Superior temporal gyrus (tissue), 1 donor: Measurements from ENCODE around the gene RNU1-3.
A peak's percentile ranks its signal among the peaks of the same experiment; 100 is the strongest.
"Not testable (repeated sequence)": the region's sequence is repeated elsewhere in the genome, so short reads cannot be mapped to it uniquely, and the experiment has no call there.

Source experiments
- DNase-seq: peaks from one replicate; pipeline ENCODE4 v3.0.0-alpha.2; 2016; ENCODE audit errors: extremely low spot score

Gene RNU1-3

DNA sequence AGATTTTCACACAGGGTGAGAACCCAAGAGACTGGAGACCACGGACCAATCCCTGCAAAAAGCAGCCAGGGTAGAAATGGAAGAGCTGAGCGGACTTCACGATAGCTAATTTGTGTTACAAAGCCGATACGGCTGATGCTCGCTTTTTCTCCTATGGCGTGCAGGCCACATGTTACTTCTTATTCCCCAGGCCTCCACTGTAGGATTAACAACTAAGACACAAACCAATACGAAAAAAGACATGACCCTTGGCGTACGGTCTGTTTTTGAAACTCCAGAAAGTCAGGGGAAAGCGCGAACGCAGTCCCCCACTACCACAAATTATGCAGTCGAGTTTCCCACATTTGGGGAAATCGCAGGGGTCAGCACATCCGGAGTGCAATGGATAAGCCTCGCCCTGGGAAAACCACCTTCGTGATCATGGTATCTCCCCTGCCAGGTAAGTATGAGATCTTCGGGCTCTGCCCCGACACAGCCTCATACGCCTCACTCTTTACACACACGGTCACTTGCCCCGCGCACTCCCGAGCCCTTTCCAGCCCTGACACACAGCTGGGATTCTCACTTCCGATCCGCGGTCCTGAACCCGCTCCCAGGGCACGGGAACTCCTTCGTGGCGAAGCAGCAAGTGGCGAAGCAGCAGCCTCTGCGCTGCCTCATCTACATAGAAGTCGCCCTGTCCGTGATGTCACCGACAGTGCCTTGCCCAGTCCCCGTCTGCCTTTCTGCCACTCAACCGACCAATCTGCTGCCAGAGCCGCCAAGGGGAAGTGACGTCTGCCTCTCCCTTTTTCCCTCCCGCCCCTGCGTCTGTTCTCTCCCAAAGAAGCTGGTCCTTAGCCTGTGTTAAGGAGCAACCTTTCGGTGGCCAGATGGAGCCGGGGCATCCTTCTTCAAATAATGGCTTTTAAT, at the start of gene RNU1-3:
Gene RNU1-3 (minus strand): TSS at position 447 of the 912 bp plus-strand sequence.
- DNase-seq: not testable (repeated sequence)

DNA sequence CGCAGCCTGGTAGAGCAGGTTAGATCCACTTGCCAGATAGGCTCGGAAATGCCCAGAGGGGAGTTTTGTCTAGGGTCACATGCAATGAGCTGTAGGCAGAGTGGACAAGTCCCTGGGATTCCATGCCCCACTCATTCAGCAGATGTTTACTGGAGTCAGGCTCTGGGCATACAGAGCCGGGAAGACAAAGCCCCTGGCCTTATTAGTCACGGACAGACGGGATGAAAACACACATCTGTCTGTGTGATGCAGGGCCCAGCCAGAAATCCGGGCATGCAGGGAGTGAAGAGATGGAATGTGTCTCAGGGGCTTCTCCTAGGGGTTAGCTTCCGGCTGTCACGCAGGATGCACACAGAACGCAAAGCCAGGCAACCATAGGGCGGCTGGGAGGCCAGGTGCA, 46.7 kb upstream of the RNU1-3 start:
- not testable (repeated sequence) for DNase-seq

DNA sequence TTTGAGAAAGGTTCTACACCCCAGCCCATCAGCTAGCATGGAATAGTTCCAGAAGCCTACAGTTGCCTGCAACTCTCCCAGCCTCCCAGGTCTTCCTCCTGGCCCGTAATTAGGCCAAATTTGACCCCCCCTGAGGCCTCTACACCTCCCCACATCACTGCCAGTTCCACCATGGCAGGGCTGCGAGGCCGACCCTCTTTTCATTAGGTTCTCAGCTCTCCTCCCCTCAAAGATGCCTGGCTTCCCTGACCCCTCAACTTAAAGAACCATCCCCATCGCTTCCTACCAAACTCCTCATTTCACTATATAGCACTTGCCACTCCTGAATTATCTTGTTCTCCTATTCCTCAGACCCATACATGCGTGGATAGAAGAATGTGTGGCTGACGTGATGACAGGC, 46.2 kb upstream of the RNU1-3 start:
- DNase-seq: not testable (repeated sequence)

DNA sequence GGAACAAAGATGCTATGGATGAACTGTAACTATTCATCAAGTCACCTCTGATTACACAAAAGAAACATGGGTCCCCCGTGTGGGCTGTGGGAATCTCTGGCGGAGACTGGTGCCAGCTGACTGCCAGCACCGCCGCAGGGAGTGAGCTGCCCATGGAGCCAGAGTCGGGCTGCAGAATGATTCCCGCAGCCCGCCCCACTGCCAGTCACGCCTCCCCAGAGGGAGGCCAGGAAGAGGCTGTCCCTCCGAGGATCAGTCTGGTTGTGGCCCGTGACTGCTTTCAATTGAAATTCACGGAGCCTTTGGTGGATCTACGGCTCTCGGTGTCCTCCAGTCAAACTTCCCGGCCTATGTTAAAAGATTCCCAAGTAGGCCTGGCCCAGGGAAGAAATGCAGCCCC, 45.8 kb upstream of the RNU1-3 start:
- DNase-seq: peak; percentile 37

DNA sequence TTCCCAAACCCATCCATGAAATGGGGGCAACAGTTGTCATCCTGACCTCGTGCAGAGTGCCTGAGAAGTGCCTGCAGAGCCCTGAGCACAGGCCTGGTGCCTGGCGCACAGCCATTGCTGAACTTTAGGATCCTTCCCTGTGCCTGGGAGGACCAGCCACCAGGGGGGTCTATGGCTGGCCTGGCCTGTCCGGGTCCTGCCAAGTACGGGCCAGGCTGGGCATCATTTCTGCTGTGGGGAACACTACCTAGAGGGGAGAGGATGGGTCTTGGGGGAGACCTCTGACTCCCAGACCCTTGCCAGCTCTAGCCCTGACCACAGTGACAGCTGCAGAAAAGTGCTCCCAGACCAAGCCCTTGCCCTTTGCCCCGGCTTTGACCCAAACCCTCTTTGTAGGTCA, 45.4 kb upstream of the RNU1-3 start:
- DNase-seq: not testable (repeated sequence)

DNA sequence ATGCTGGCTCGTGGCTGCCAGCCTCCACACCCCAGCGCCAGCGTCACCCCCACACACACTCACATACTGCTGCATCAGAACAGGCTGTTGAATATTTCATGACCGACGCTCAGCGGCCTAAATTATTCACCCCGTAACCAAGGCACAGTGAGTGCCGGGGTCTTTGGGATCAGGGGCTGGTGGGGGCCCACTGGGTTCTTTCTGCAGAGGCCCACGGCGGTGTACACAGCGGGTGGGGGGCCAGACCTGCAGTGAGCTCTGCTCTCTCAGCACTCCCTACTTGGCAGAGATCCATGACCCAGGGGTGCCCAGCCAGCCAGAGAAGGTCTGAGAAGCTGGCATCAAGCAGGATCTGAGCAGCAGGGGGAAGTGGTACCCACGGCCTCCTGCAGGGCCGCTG, 43.9 kb upstream of the RNU1-3 start:
- DNase-seq: not testable (repeated sequence)

DNA sequence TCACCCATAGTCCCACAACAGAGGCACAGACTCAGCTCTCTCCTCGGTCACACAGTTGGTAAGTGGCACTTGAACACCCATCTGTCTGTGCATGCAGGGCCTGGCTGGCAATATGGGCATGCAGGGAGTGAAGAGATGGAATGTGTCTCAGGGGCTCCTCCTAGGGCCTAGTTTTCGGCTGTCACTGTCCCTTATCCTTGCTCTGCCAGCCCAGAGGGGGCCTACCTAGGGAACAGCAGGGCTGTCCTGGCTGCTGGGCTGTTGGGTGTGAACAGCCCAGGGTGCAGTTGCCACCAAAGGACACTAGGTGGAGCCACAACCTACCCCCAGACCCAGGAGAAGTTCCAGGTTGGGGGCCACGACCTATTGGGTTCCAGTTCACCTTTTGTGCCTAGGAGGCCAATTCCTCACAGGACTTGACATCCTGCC, 42.9 kb upstream of the RNU1-3 start:
- DNase-seq: not testable (repeated sequence)

DNA sequence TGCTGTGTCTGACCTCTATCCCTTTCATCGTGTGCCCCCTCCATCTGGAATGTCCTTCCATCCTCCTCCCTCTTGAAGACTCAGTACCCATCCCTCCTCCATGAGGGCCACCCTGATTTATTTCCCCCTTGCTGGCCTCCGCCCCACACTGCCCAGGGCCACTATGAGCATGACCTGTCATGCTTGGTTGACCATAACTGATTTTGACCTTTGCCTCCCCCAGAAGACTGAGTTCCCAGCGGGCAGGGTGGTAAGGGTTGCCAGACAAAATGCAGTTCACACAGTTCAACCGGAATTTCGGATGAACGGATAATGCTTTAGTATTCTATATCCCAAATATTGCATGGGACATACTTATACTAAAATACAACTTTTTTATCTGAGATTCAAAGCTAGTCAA, 42.0 kb upstream of the RNU1-3 start:
- DNase-seq: not testable (repeated sequence)

DNA sequence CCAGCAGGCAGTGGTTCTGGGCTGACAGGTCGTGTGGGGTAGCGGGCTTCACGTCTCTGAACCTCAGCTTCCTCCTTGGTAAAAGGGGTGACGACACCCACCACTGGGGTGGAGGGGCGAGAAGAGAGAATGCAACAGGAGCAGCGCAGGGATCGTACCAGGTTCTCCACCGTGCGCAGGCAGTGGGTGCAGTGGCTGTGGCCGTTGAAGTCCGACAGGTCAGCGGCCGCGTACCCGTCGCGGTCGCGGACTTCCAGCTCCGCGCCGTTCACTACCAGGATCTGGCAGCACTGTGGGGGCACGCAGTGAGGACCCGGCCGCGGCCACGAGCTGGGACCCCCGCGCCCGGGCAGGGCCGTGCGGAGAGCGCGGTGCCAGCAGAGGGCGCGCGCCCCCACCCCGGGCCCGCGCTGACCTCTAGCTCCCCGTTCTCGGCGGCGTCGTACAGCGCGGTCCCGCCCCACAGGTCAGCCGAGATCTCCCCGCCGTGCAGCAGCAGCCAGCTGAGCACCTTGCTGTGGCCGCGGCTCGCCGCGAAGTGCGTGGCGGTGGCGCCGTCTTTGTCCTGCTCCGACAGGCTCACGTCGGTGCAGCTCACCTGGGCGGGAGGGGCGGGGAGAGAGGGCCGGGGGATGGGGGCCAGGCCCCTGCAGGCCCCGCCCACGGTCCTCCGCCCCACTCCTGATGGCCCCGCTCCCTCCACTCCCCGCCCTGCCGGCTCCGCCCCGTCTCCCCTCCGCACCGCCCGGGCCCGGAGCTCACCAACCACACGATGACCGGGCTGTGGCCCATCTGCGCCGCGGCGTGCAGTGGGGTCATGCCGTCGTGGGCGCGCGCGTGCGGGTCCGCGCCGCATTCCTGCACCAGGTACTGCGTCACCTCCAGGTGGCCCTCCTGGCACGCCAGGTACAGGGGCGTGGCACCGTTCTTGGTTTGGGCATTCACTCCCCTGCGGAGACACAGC, 40.7 kb upstream of the RNU1-3 start:
- DNase-seq: not testable (repeated sequence)

DNA sequence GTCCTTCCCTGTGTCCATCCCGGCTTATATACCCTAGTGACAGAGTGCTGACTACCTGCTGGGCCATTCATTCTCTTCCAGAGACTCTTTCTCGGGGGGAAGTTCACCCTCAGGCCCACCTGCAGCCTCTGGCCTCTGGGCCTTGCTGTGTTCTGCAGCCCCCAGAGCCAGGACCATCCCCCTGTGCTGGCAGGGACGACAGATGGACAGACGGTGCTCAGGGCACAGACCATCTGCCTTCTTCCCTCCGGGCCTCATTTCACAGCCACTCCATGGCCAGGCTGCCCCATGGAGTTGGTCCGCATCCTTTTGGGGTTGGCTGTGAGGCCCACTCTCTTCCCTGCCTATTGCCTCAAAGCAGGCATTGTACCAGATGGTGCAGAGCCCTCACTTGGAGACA, 39.6 kb upstream of the RNU1-3 start:
- not testable (repeated sequence) for DNase-seq

DNA sequence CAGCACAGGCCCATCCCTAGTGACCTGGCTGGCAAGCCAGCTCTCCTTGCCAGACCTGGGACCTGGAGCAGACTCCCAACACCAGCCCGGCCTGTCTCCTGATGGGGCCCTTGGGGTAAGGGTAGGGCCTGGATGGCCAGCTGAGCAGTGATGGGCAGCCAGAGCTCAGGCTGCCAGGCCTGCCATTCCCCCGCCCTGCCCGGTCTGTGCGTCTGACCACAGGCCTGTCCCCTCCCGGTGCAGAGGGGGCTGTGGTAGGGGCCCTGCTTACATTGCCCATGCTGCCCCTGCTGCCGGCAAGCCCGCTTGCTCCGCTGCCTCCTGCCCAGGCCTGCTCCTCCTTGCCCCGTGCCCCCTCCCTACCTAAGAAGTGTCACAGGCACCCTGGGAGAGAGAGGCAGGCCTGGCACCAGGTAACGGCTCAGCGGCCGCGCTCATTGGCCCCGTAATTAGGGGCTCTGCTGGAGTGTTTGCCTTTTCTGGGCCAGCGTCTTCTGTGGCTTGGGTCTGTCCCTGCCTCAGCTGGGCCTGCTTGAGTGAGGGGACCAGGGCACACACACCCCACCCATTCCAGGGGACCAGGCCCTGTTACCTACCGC, 37.9 kb upstream of the RNU1-3 start:
- not testable (repeated sequence) for DNase-seq

DNA sequence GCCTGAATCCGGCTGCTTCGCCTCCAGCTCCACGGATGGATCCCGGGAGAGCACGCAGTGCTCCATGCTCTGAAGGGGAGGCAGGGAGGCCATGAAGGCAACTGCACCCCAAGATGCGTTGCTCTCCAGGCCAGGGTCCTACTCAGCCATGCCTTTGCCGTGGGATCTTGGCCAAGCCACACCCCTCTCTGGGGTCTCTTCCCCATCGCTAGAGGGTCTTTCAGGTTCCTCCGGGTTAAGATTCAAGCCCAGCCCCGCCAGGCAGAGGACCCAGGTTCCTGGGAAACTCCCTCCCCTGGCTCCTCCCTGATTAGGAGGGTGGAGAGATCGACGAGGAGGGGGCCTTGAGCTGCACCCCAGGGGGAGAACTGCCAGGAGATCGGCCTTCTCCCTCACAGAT, 37.3 kb upstream of the RNU1-3 start:
- not testable (repeated sequence) for DNase-seq

DNA sequence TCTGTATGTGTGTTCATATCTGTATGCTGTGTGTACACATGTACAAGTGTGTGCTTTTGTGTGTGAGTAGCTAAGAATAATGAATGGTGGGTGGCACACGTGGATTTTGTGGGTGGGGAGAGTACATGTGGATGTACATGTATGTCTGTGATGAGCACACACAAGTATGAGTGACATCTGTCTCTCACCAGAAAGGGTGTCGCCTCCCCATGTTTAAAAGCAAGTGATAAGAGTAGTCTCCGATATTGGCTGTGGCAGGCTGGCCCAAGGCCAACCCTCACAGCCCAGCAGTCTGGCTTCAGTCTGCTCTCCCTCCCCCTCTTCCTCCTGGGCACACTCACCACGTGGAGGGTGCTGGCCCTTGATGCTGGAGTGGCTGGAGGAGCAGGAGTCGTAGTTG, 36.9 kb upstream of the RNU1-3 start:
- not testable (repeated sequence) for DNase-seq

DNA sequence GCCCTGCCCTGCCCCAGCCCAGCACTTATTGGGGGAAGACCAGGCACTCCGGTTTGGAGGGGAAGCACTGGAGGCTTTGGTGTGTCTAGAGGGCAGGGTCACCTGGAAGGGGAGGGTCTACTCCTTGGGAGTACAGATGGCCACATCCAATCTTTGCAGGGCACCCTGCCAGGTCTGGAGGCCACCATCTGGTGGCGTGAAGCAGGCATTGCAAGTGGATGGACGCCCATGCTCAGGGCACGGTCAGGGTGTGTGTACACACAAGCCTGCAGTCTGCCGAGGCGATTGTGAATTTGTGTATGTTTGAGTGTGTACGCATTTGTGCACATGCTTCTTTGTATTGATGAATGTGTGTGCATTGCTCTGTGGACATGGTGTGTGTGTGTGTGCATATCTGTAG, 36.4 kb upstream of the RNU1-3 start:
- not testable (repeated sequence) for DNase-seq

DNA sequence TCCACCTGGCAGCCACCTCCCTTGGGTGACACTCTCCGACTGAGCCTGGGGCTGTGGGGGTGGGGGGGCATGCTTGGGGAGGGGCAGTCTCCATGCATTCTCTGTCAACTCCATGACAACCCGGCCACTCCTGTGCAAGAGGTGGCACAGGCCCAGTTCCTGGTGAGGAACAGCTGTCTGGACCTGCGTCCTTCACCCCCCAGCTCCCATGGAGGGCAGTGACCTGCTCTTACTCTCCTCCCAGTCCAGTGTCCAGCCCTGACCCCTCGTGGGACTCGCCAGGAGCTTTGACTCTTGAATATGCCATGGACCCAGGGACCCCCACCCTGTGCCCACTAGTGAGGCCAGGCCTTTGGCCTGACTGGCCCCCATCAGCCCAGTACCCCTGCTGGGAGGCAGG, 35.5 kb upstream of the RNU1-3 start:
- not testable (repeated sequence) for DNase-seq

DNA sequence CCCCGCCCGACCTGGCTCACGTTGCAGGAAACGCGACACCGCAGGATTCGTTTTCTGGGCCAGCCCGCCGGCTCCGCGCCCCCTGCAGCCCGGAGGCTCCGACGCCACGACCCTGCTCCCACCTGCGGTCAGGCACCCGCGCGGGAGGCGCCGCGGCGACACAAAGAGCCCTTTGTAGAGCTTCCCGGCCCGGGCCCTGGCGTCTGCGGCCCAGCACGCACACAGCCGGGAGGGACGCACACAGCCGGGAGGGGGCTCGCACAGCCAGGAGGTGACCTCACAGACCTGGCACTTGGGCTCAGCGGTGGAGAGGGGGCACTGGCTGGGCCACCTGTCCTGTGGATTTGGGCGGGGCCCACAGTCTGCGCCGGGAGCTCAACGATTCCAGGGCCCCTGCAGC, 34.4 kb upstream of the RNU1-3 start:
- not testable (repeated sequence) for DNase-seq

DNA sequence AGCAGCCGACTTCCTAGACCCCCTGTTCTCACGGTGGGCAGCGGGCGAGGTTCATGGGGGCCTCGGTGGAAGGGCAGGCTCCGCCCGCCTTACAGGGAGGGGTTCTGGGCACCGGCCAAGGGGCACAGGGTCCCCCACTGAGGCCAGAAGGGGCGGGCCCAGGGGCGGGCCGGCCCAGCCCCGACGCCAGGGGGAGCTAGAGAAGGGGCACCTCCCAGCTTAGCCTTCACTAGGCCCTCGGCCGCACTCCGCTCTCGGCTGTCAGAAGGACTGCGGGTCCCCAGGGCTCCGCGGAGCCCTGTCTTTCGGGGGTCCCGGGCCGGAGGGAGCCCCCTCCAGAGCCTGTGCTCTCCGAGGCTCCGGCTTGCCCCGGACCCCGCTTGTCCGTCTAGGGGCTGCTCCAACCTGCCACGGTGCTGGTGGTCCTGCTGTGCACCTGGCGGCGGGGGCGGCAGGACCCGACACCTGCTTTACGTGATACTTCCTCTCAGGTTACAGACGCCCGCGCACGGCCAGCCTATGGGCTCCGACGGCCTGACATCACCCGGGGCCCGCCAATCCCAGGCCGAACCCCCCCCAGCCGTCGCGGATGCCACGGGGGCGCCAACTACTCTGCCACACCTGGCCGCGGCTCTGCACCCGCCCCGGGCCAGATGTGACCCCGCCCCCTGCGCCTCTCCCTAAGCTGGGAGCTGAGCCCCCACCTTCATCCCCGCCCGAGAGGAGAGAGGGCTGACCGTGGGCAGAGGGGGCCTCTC, 33.6 kb upstream of the RNU1-3 start:
- not testable (repeated sequence) for DNase-seq

DNA sequence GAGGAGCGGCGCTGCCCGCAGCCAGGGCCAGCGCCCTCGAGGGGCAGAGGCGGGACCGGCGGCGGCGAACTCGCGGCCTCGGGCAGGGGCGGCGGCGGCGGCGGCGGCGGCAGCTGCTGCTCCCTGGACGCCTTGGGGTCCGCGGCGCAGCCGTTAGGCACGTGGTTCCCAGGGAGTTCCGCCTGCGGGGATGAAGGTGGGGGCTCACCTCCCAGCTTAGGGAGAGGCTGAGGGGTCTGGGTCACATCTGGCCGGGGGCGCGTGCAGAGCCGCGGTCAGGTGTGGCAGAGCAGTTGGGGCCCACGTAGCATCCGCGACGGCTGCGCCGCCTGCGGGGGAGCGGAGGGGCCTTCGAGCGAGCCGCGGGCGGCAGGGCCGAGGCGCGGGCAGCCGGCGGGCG, 32.7 kb upstream of the RNU1-3 start:
- not testable (repeated sequence) for DNase-seq

DNA sequence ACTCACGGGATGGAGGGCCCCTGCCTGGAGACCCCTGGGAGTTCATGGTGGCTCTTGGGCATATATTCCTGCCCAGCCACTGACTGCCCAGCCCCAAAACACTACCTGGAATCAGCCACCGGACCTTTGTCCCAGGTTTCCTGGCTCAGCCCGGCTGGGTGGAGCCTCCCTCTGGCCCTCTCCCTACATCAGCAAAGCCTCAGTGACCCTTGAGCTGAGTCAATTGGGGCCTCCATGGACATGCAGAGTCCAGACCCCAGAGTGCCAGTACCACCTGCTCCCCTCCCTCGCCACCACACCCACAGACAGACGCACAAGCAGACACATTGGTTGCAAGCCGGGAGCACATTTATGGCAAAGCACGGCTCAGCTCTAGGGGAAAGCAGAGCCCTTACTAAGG, 30.4 kb upstream of the RNU1-3 start:
- DNase-seq: not testable (repeated sequence)

DNA sequence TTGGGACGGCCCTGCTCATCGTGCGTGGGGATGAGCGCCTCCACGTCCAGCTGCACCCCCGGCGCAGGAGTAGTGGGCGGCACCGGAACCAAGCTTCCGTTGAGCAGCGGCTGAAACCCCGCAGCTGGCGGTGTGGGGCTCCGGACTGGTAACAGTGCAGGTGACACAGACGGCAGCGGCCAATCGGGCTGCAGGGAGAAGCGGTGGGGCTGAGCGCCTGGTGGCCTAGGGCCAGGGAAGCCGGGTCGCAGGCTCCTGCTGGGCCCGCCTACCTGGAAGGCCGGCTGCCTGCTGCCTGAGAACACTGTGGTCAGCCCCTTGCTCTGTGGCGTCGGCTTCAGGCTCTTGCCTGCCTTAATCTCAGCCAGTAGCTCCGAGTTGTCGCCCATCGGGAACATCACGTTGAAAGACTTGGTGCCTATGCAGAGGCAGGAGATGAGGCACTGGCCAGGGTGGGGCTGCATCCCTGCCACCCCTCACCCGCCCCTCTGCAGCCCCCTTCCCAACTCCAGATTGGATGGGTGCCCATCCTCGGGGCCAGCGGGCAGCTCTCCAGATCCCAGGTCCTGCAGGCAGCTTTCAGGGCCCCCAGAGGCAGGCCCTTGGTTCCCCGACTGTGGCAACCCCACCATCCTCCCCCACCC, 29.9 kb upstream of the RNU1-3 start:
- not testable (repeated sequence) for DNase-seq

DNA sequence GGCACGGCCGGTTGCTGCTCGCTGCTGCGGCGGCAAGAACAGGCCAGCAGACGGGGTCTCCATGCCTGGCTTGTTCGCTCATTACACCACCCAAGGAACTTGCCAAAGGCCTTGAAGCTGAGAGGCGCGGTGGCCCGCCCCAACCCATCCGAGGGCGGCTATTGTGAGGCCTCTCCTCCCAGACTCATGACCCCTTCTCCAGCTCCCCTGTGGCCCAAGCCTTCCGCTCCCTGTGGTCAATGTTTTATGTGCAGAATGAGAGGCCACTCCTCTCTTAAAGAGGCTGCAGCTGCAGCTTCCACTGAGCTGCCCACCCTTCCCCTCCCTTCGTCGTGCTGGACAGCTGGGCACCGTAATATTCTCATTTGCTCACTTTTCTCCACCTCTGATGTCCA, 27.6 kb upstream of the RNU1-3 start:
- not testable (repeated sequence) for DNase-seq
